ENCODE measurements around the gene TMEM273. TPM values are rescaled to one million over a fixed set of nuclear protein-coding genes. Genes with fewer than 3 reads are reported as not detected.

The TMEM273 gene
- total RNA-seq, 4 donors from 2014 or later: 18.6 to 37.9 (median 28.8) TPM

DNA sequence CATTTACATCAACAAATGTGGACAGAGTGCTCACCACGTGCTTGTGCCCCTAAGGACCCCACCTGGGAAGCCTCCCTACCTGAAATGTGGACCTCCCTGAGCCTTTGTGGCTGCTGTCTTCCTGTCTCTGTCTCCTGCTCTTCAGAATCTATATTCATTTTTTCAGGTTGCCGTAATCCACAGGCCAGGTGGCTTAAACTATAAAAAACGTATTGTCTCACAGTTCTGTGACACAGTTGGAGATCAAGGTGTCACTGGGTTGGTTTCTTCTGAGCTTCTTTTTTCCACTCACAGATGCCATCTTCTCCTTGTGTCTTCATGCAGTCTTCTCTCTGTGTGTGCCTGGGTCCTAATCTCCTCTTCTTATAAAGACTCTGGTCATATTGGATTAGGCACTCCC, 67.3 kb downstream of the TMEM273 start:
- Histone ChIP-seq H3K27me3 (no peaks in the 10 kb centered on the region), H3K36me3 (no peaks in the 10 kb centered on the region), H3K4me3 (no peak overlapping the region), H3K4me1 (peaks cover 0 to under 1% (median 0%) of the 10 kb centered on the region in 4 donors), H3K9me3 (no peaks in the 10 kb centered on the region), H3K27ac (no peak overlapping the region)
- DNase-seq (ENCODE audit: low spot score in 2 of 2): no peak
- WGBS, 2 donors: 84 to 85% methylated on average over 3 of the region's 3 CpGs
- no peak for TF ChIP-seq EP300 (IDR thresholded peaks at IDR 0.05)
- TF ChIP-seq, protein P1, sequence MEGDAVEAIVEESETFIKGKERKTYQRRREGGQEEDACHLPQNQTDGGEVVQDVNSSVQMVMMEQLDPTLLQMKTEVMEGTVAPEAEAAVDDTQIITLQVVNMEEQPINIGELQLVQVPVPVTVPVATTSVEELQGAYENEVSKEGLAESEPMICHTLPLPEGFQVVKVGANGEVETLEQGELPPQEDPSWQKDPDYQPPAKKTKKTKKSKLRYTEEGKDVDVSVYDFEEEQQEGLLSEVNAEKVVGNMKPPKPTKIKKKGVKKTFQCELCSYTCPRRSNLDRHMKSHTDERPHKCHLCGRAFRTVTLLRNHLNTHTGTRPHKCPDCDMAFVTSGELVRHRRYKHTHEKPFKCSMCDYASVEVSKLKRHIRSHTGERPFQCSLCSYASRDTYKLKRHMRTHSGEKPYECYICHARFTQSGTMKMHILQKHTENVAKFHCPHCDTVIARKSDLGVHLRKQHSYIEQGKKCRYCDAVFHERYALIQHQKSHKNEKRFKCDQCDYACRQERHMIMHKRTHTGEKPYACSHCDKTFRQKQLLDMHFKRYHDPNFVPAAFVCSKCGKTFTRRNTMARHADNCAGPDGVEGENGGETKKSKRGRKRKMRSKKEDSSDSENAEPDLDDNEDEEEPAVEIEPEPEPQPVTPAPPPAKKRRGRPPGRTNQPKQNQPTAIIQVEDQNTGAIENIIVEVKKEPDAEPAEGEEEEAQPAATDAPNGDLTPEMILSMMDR (IDR thresholded peaks at IDR 0.05): no peak
- no peak for TF ChIP-seq POLR2A (IDR thresholded peaks at IDR 0.05)

DNA sequence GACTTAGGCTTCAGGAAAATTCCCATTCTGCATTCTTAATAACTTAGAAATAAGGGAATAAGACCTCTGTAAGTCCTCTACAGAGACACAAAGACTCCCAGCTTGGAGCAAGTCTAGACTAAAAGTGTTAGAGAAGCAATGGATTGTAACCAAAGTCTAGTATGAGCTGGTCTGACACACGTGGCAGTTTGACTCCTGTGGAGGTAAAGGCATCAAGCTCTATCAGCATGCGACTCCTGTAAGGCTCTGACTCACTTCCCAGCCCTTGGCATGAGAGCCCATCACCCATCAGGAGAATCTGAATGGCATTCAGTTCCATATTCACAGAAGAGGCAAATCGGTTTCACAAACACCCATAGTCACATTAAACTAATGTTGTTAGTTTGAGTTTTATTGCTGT, 68.4 kb downstream of the TMEM273 start:
- Histone ChIP-seq H3K27ac (no peak overlapping the region), H3K36me3 (no peaks in the 10 kb centered on the region), H3K27me3 (no peaks in the 10 kb centered on the region), H3K4me3 (no peak overlapping the region), H3K9me3 (no peaks in the 10 kb centered on the region), H3K4me1 (peaks cover 0 to 5% (median 0%) of the 10 kb centered on the region in 4 donors)
- 57 to 65% methylated on average over 3 of the region's 3 CpGs for WGBS, 2 donors
- no peak for DNase-seq (ENCODE audit: low spot score in 2 of 2)
- no peak for TF ChIP-seq POLR2A (IDR thresholded peaks at IDR 0.05)
- TF ChIP-seq, protein P1 (IDR thresholded peaks at IDR 0.05): no peak
- TF ChIP-seq EP300 (IDR thresholded peaks at IDR 0.05): no peak

DNA sequence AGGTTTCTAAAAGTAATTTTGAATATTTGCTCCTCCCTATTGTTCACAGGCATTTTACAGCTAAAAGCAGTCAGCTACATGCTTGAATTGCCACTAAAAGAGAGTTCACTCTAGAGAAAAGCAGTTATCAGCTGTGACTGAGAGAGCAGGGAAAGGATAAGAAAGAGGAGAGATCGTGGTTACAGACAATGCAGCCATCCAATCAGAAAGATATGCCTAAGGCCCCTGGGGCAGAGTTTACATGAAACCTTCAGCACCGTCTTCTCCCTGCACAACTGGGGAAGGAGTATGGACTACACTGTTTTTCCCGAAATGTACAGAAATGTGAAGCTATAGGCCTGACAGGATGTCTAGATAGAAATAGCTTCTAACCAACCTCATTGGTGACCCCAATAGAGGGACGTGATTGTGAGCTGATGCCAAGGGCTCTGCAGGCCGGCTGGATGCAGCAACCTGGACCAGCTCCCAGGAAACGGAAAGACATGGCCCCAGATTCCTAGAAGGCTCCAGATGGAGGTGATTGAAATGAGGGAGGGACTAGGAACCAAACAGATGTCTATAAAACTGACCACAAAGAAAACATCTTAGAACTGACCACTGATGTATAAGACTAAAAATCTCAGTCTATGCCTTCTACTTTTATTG, 69.6 kb downstream of the TMEM273 start:
- Histone ChIP-seq H3K27ac (no peak overlapping the region), H3K4me1 (peaks cover 0 to 17% (median 0%) of the 10 kb centered on the region in 4 donors), H3K27me3 (no peaks in the 10 kb centered on the region), H3K36me3 (no peaks in the 10 kb centered on the region), H3K4me3 (no peak overlapping the region), H3K9me3 (no peaks in the 10 kb centered on the region)
- no peak for TF ChIP-seq EP300 (IDR thresholded peaks at IDR 0.05)
- TF ChIP-seq, protein P1 (IDR thresholded peaks at IDR 0.05): no peak
- no peak for TF ChIP-seq POLR2A (IDR thresholded peaks at IDR 0.05)
- no peak for DNase-seq (ENCODE audit: low spot score in 2 of 2)
- 61 to 62% methylated on average over 6 of the region's 6 CpGs for WGBS, 2 donors

DNA sequence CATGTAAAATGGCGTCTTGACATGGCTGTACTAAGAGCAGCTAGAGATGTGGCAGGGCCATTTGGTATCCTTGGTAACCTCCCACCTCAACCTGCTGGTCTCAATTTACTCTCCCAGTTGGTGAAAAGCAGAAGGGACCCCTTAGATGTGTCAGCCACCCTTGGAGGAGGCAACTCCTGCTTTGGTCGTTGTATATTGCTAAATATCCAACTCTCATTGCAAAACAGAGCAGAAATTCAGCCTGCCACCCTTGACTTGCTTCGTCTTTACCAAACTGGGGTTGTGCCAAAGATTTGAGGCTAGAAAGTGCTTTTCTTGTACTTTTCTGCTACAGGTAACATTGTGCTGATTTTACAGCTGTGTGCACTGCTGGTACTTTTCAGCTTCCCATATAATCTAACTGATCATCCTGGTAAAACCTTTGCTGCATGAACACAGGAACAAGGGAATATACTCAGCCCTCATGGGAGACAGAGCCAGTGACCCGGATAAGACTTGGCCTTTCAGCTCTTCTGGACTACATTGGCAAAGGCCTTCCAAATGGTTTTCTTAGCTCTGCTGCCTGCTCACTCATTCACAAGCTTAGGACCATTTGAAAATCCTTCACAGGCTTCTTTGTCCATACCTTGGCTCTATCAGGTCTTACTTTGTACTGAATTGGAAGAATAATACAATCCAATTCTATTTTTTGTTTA, 70.7 kb downstream of the TMEM273 start:
- H3K27me3 ChIP-seq: no peaks in the 10 kb centered on the region
- TF ChIP-seq, protein P1 (IDR thresholded peaks at IDR 0.05): no peak
- TF ChIP-seq EP300 (IDR thresholded peaks at IDR 0.05) (no peak), POLR2A (IDR thresholded peaks at IDR 0.05) (no peak)
- no peak for DNase-seq (ENCODE audit: low spot score in 2 of 2)
- H3K9me3 ChIP-seq: no peaks in the 10 kb centered on the region
- WGBS, 2 donors: 66 to 83% methylated on average over 4 of the region's 4 CpGs
- H3K36me3 ChIP-seq: no peaks in the 10 kb centered on the region
- H3K4me3 ChIP-seq: no peak overlapping the region
- peaks cover 0 to 26% (median 0%) of the 10 kb centered on the region in 4 donors for H3K4me1 ChIP-seq
- H3K27ac ChIP-seq: no peak overlapping the region

All from tibial nerve (tissue), 4 donors.